GM12892 (cell line): ENCODE measurements around the gene CNTLN.

ENCODE experiments used
- POLR2A ChIP-seq: IDR thresholded peaks from 2 replicates; pipeline ENCODE4 v1.6.1; 2011; ENCODE audit warnings: low read depth, low read length, control low read depth
- POLR2AphosphoS5 ChIP-seq: IDR thresholded peaks from 2 replicates; pipeline ENCODE4 v1.6.1; 2011; ENCODE audit warnings: low read depth, low read length, control low read depth

GRCh38 chr9:17342696-17343095 lies 207.9 kb downstream of the CNTLN start:
- TF ChIP-seq POLR2AphosphoS5 (no peak), POLR2A (no peak)
